Loucy (cell line): ENCODE results near the gene CYP24A1.

ENCODE experiments used
- CTCF ChIP-seq: fragments of 200-600 bp; sonication (generic); conservative IDR thresholded peaks from 2 replicates; pipeline ENCODE4 v1.5.1; 2014; ENCODE audit warnings: mild to moderate bottlenecking, antibody characterized with exemption, low read length
- EZH2phosphoT487 ChIP-seq: fragments of 200-600 bp; IDR thresholded peaks from 2 replicates; pipeline ENCODE4 v1.6.1; 2018; ENCODE audit warnings: antibody characterized with exemption, mild to moderate bottlenecking, moderate library complexity, borderline replicate concordance

DNA sequence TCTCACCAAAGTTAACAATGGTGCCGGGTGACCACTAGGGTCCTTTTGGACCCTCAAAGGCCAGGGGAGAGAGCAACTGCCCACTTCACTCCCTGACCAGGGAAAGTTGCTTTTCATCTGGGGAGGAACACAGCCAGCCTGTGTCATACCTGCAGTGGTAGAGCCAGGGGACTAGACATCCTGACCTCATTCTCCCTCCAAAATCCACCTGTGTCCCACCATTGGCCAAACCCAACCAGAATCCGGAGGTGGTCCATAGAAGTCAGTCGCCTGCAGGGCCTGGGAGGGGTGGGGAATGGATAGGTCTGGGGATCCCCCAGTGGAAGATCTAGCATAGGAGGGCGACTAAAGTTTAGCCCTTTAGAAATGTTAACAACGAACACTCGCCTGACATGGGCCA is 46.9 kb upstream of the CYP24A1 start:
- TF ChIP-seq CTCF (no peak), EZH2phosphoT487 (no peak)
